PC-3 (cell line): ENCODE data around the gene DOC2A.

ENCODE experiments used
- EZH2 ChIP-seq: fragments of 300-600 bp; sonication (generic); IDR thresholded peaks from one replicate; pipeline ENCODE4 v1.6.1; 2017; ENCODE audit warnings: antibody characterized with exemption, mild to moderate bottlenecking, low read length; ENCODE audit not compliant: unreplicated experiment
- EZH2phosphoT487 ChIP-seq: fragments of 300-600 bp; sonication (generic); IDR thresholded peaks from 2 replicates; pipeline ENCODE4 v1.6.1; 2018; ENCODE audit warnings: mild to moderate bottlenecking, antibody characterized with exemption, low read length, borderline replicate concordance
- TF ChIP-seq, protein P1 (sequence below): fragments of 300-600 bp; sonication (generic); conservative IDR thresholded peaks from 2 replicates; pipeline ENCODE4 v1.5.1; 2017; ENCODE audit warnings: antibody characterized with exemption, low read depth, mild to moderate bottlenecking, low read length

- TF ChIP-seq, protein P1, sequence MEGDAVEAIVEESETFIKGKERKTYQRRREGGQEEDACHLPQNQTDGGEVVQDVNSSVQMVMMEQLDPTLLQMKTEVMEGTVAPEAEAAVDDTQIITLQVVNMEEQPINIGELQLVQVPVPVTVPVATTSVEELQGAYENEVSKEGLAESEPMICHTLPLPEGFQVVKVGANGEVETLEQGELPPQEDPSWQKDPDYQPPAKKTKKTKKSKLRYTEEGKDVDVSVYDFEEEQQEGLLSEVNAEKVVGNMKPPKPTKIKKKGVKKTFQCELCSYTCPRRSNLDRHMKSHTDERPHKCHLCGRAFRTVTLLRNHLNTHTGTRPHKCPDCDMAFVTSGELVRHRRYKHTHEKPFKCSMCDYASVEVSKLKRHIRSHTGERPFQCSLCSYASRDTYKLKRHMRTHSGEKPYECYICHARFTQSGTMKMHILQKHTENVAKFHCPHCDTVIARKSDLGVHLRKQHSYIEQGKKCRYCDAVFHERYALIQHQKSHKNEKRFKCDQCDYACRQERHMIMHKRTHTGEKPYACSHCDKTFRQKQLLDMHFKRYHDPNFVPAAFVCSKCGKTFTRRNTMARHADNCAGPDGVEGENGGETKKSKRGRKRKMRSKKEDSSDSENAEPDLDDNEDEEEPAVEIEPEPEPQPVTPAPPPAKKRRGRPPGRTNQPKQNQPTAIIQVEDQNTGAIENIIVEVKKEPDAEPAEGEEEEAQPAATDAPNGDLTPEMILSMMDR: no peak
- TF ChIP-seq EZH2 (no peak), EZH2phosphoT487 (no peak)
These were observed 51.5 kb downstream of the DOC2A start for GRCh38 chr16:29959293-29959692.
